GM21723 (cell line): ENCODE results near the gene GFY.

Source experiments
- ATAC-seq: cut with Tn5 transposase; IDR thresholded peaks from one replicate; pipeline ENCODE4 v1.9.1; 2021; ENCODE audit warnings: mild to moderate bottlenecking, moderate library complexity; ENCODE audit not compliant: unreplicated experiment

The GFY gene, protein sequence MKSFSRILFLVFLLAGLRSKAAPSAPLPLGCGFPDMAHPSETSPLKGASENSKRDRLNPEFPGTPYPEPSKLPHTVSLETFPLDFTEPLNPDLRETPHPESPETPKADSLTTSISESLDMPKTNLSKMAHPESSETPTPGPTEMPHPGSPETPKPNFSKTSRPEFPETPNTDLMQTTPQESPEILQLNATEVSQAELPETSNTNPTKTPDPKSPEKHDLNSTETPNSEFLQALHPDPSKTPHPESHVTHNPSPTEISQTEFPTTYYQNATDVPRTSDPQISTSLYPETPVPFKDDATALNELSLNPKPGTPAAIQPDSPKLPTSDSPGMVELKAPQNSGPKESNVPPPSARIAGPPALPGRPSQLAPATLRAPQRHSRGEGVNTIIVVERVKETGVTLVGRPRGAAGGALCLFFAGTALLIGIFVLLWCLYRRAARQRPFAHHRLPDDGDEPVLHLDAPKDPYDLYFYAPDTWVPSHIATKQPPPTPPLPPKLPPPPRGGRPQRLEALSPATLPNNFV

GRCh38 chr19:49425178-49425577, at the start of gene GFY:
TSS of gene GFY (plus strand) at chr19:49425388. CDS start at chr19:49426431, 1,043 bp downstream.
- no peak for ATAC-seq

DNA sequence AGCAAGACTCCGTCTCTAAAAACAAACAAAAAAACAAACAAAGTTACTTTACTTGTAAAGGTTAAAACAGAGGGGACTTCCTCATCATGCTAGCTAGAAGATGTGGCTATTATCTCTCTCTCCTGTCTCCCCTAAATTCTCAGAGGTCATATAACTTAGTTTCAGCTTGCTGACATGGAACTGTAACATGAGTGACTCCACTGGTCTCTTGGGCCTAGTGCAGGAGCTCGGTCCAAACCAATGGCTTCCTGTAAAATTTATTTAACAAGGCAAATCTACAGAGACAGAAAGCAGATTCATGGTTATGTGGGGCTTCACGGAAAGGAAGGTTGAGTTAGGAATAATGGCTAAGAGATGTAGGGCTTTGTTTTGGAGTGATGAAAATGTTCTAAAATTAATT, 46.7 kb upstream of the GFY start:
- ATAC-seq, result no peak

GRCh38 chr19:49380391-49380790, 44.8 kb upstream of the GFY start:
- no peak for ATAC-seq

DNA sequence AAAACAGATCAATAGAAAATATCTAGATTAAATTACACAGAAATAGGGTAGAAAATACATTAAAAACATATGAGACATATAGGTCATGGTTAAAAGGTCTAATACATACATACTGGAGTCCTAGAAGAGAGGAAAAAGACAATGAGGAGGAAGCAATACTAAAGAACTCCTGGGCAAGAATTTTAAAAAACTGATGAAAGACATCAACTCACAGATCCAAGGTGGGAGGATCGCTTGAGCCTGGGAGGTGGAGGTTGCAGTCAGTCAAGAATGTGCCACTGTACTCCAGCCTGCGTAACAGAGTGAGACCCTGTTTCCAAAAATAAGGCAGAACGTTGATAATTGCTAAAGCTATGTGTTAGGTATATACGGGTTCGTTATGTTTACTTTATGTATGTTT, 42.5 kb upstream of the GFY start:
- no peak for ATAC-seq

DNA sequence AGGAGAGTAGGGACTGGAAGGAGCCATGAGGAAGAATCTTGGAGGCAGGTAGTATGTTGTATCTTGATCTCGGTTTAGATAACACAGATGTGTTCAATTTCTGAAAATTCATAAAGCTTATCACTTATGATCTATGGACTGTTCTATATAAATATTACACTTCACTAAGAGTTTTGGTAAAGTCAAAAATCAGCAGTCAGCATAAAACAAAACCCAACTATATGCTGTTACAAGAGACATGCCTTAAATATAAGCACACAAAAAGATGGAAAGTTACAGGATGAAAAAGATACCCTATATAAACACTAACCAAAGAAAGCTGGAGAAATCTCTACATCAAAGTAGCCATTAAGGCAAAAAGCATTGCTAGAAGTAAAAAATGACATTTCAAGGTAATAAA, 41.6 kb upstream of the GFY start:
- ATAC-seq, result no peak

- no peak for ATAC-seq
Measured at GRCh38 chr19:49387936-49388372, 37.2 kb upstream of the GFY start, which contains the start of gene KASH5. TSS of gene KASH5 (plus strand) at chr19:49388249. CDS start at chr19:49390884, 2,635 bp downstream.

DNA sequence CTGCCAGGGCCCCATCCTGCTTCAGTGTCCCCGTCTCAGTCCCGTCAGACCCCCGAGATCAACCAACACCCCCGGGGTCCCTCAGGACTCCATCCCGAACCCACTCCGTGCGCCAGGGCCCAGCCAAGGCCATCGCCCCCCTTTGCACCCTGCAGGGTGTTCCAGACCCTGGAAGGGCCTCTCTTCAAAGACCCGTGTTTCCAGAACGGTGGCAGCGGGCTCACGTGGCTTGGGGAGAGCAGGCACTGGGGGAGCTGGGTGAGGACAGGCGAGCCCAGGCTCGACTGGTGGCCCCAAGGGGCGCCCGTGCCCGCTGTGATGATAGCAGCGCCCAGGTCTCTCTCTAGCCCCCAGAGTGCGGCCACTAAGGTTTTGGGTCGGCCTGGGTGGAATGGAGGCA, 35.8 kb upstream of the GFY start:
- no peak for ATAC-seq

GRCh38 chr19:49390131-49390928, 34.9 kb upstream of the GFY start:
- no peak for ATAC-seq

- no peak for ATAC-seq
Measured at GRCh38 chr19:49390929-49391359, 34.2 kb upstream of the GFY start.

- no peak for ATAC-seq
Measured at GRCh38 chr19:49391581-49392399, 33.4 kb upstream of the GFY start.

DNA sequence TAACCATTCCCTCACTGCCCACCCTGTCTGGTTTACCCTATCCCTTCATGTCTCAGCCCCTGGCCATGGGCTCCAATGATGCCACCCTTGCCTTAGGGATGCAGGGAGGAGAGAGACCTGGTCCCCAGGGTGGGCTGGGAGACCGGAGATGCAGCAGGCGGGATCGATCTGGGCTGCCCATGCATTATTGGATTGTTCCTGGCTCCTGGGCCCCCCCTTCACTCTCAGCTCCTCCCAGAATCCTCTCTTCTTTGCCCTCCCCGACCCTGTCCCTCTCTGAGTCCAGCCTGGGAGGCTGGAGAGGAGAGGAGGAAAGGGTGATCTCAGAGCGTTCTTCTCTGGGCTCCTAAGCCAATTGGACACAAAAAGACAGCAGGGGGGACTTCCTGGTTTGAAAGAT, 31.3 kb upstream of the GFY start:
- ATAC-seq, result no peak

- ATAC-seq, result no peak
Measured at GRCh38 chr19:49395581-49396407, 29.4 kb upstream of the GFY start.

GRCh38 chr19:49396738-49397505, 28.3 kb upstream of the GFY start:
- no peak for ATAC-seq

- no peak for ATAC-seq
Measured at GRCh38 chr19:49398001-49398615, 27.1 kb upstream of the GFY start.

DNA sequence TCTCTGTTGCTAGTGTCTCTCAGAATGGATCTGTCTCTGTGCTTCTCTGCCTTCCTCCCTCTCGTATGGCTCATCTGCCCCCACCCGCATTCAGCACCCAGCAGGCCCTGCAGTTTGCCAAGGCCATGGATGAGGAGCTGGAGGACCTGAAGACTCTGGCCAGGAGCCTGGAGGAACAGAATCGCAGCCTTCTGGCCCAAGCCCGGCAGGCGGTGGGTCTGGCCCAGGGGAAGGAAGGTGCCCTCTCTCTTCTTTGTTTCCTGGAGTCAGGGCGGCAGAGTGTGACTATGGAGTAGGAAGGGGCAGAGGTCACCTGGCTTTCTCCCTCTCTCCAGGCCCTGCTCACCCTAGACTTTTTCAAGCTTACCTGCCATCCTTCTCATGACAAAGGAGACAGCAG, 26.3 kb upstream of the GFY start:
- ATAC-seq, result no peak

DNA sequence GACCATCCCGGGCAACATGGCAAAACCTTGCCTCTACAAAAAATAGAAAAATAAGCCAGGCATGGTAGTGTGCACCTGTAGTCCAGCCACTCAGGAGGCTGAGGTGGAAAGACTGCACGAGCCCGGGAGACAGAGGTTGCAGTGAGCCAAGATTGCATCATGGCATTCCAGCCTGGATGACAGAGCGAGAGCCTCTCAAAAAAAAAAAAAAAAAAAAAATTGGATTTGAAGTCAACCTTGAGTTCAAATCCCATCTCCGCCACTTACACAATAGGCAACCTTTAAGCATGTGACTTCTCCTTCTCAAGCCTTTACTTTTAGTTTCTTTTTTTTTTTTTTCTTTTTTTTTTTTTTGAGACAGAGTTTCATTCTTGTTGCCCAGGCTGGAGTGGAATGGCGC, 25.2 kb upstream of the GFY start:
- no peak for ATAC-seq

GRCh38 chr19:49403404-49404187, 21.6 kb upstream of the GFY start:
- no peak for ATAC-seq

DNA sequence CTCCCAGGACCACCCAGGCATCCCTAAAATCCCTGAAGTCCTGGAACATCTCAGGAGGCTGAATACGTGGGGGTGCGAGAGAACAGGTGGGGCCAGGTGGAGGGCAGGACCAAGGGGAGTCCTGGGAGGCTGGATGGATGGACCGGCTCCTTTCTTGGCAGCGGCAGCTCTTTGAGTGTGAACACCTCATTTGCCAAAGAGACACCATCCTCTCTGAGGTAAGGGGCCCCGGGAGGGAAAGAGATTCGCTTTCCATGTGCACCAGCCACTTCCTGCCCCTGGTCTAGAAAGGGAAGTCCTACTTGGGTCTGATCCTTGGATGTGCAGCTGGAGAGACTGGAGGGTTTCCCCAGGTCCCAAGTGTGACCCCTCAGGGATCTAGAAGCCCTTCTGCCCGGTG, 18.1 kb upstream of the GFY start:
- no peak for ATAC-seq
